ENCODE results near the gene TVP23A.

GRCh38 chr16:10839279-10839666 lies 20.7 kb upstream of the TVP23A start:
- TF ChIP-seq CTCF (IDR thresholded peaks at IDR 0.05; ENCODE audit: borderline replicate concordance, extremely low read depth, low read length, poor library complexity, severe bottlenecking): no peak
- no peak for TF ChIP-seq EZH2 (IDR thresholded peaks at IDR 0.05; ENCODE audit: borderline replicate concordance, low read depth, low read length, severe bottlenecking)

Measured in DND-41 (cell line).